ELF-1 (cell line): Measurements from ENCODE around the gene PRR35.
"Not testable (repeated sequence)": the region's sequence is repeated elsewhere in the genome, so short reads cannot be mapped to it uniquely, and the experiment has no call there.

ENCODE experiments used
- DNase-seq: peaks from one replicate; pipeline ENCODE4 v3.0.0-alpha.2; 2016; ENCODE audit warnings: low read depth, low spot score

The PRR35 gene

GRCh38 chr16:593807-594206 lies 33.6 kb downstream of the PRR35 start:
- no peak for DNase-seq

- DNase-seq: no peak
Observed at GRCh38 chr16:595094-595528, 34.9 kb downstream of the PRR35 start.

- DNase-seq: no peak
Observed at GRCh38 chr16:595942-596735, 35.9 kb downstream of the PRR35 start.

GRCh38 chr16:596736-597060 lies 36.5 kb downstream of the PRR35 start:
- DNase-seq: no peak

- not testable (repeated sequence) for DNase-seq
Observed at GRCh38 chr16:597655-598054, 37.5 kb downstream of the PRR35 start.

GRCh38 chr16:598823-599739 lies 38.9 kb downstream of the PRR35 start:
- no peak for DNase-seq

GRCh38 chr16:600781-601180 lies 40.6 kb downstream of the PRR35 start:
- peak; percentile 43 for DNase-seq

- no peak for DNase-seq
Observed at GRCh38 chr16:603933-604332, 43.7 kb downstream of the PRR35 start.

GRCh38 chr16:606656-607307 lies 46.6 kb downstream of the PRR35 start:
- no peak for DNase-seq

GRCh38 chr16:608019-608418 lies 47.8 kb downstream of the PRR35 start:
- DNase-seq: no peak

GRCh38 chr16:609316-609715 lies 49.1 kb downstream of the PRR35 start:
- no peak for DNase-seq

GRCh38 chr16:609984-610383 lies 49.8 kb downstream of the PRR35 start:
- DNase-seq: no peak

- DNase-seq: peak; percentile 65
Observed at GRCh38 chr16:610513-611381, 50.6 kb downstream of the PRR35 start.

GRCh38 chr16:615122-615521 lies 54.9 kb downstream of the PRR35 start:
- DNase-seq: no peak
